Stimulated activated CD8-positive, alpha-beta memory T cell treated with anti-CD3 and anti-CD28 coated beads, Interleukin-7, amount 100 ng/mL, for 4 hours (primary cell): Measurements from ENCODE around the gene USP1.

ENCODE experiments used
- DNase-seq, 2 donors: peaks; one replicate each; pipeline ENCODE4 v3.0.0-alpha.2; 2020; ENCODE audit warnings: low read depth in 2 of 2

The USP1 gene

GRCh38 chr1:62487956-62488355 is 51.1 kb downstream of the USP1 start:
- no peak for DNase-seq

DNA sequence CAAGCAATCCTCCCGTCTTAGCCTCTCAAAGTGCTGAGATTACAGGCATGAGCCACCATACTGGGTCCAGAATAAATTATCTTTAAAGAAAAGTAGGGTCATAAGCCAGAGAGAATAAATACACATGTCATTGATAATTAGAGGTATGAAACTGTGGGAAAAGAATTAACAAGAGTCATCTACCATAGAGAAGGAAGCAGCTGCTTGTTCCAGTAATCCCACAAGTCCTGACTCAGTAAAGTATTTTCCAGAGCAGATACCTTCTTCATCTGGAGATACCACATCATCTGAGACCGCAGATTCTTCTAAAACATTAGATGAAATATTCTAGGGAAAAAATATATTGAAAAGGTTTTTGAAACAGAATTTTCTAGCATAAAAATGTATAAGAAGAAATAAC is 55.7 kb downstream of the USP1 start:
- DNase-seq: no peak

- no peak for DNase-seq
Measured at GRCh38 chr1:62493656-62494055, 56.8 kb downstream of the USP1 start.

- no peak for DNase-seq
Measured at GRCh38 chr1:62494137-62494536, 57.3 kb downstream of the USP1 start.

DNA sequence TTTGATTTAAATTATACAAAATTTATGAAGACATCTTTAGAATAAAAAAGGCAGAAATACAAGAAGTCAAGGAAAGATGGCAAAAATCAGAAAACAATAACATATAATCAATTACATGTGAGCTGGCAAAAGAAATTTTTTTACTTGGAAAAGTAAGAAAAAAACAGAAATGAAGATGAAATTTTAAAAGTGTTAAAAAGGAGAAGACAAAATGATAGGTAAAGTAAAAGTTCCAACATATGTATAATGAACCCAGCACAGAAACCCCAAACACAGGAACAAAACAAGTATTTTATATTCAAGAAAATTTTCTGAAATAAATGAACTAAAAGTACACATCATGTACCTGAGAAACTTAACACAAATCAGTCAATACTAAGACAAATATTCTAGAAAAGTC is 63.4 kb downstream of the USP1 start:
- no peak for DNase-seq
